Measurements from ENCODE around the gene RFK. TPM values are rescaled to one million over a fixed set of nuclear protein-coding genes. Genes with fewer than 3 reads are reported as not detected.
A peak's percentile ranks its signal among the peaks of the same experiment; 100 is the strongest.

The RFK gene
- total and polyA plus RNA-seq, 9 of the 15 experiments (the other 6 are each of a cell fraction or from before 2014, with no cell fraction given) = 3.8 to 51.1 (median 14.8) TPM

GRCh38 chr9:76353280-76353679 lies 40.9 kb downstream of the RFK start:
- H3K36me3 ChIP-seq (ENCODE audit: control insufficient read depth, insufficient read depth, low read length) = no peaks in the 10 kb centered on the region
- POLR2A ChIA-PET = interaction anchor here (1.0 kb wide), 1 partner anchor 10 kb away, joined by 3 read pairs; no protein-coding TSS in a partner anchor
- CTCF ChIA-PET (ENCODE audit: low intra/inter-chr PET ratio) = no interaction called here
- in situ Hi-C loops (cut with MboI) (no loop called here), intact Hi-C loops (cut with micrococcal nuclease) (no loop called here)
- FAIRE-seq = no peak
- no peaks in the 10 kb centered on the region for H3K79me2 ChIP-seq (ENCODE audit: control insufficient read depth, insufficient read depth, low read length)
- no peaks in the 10 kb centered on the region for H4K20me1 ChIP-seq (replicated peaks; ENCODE audit: control insufficient read depth, insufficient read depth, low read length)
- H3K27ac ChIP-seq (ENCODE audit: extremely low read depth, low read depth, low read length) = no peak overlapping the region
- peak; percentile 71 for ATAC-seq
- no peak overlapping the region for H2AFZ ChIP-seq (ENCODE audit: low read depth, low read length)
- no peak overlapping the region for H3K4me3 ChIP-seq
- BruUV-seq (replicated peaks) = no TSS peak
- peaks cover 0 to 12% of the 10 kb centered on the region in 2 experiments; a peak in 3 of 5 replicates for H3K4me1 ChIP-seq (replicated peaks in 1 of 2; ENCODE audit: control insufficient read depth in 2 of 2, insufficient read depth in 2 of 2, low read length in 2 of 2)
- no peaks in the 10 kb centered on the region for H3K9me1 ChIP-seq (ENCODE audit: control insufficient read depth, insufficient read depth, low read length)
- H3K4me2 ChIP-seq (ENCODE audit: insufficient read depth, low read length) = no peak overlapping the region
- H3K9me3 ChIP-seq (replicated peaks; ENCODE audit: control insufficient read depth, insufficient read depth, low read depth, low read length) = no peaks in the 10 kb centered on the region
- no peaks in the 10 kb centered on the region for H3K27me3 ChIP-seq (ENCODE audit: control insufficient read depth in 2 of 2, insufficient read depth in 2 of 2, low read length in 2 of 2)
- 18% methylated on average over 5 of the region's 5 CpGs for WGBS (ENCODE audit: insufficient coverage, low coverage, missing lambda C conversion rate)
- no peak overlapping the region for H3K9ac ChIP-seq (ENCODE audit: insufficient read depth in 1 of 2, low read depth in 2 of 2, low read length in 2 of 2)
- DNase-seq (ENCODE audit: extremely low read depth in 1 of 4, low spot score in 3 of 4) = peak in 1 of 4 experiments; percentile 12
- TF ChIP-seq ESRRA (IDR thresholded peaks at IDR 0.05; ENCODE audit: borderline replicate concordance, low read depth) = peak; percentile 94; the same call in 1 of the 2 replicates
- TF ChIP-seq MTA1 (IDR thresholded peaks at IDR 0.05; ENCODE audit: borderline replicate concordance) = no peak
- TF ChIP-seq ZBTB1 (CRISPR knock-in tag; IDR thresholded peaks at IDR 0.05; ENCODE audit: borderline replicate concordance, low read depth) = no peak
- 0 out of 4 replicates have a peak, but pooled peaks of 1 of the 2 experiments have one; percentile 27 for TF ChIP-seq ZNF318 (IDR thresholded peaks at IDR 0.05; ENCODE audit: borderline replicate concordance in 1 of 2, low read depth in 1 of 2)
- TF ChIP-seq CBX2 (IDR thresholded peaks at IDR 0.05; ENCODE audit: insufficient read depth, low read length, poor library complexity, severe bottlenecking) = no peak
- no peak for TF ChIP-seq FOXA1 (IDR thresholded peaks at IDR 0.05; ENCODE audit: borderline replicate concordance)
- TF ChIP-seq ZNF507 (tag; conservative IDR thresholded peaks at IDR 0.05) = no peak
- no peak for TF ChIP-seq USF1 (CRISPR knock-in tag; IDR thresholded peaks at IDR 0.05)
- TF ChIP-seq HES1 (IDR thresholded peaks at IDR 0.05; ENCODE audit: low read depth) = peak; percentile 90
- peak; percentile 33 for TF ChIP-seq FOSL1 (tag; conservative IDR thresholded peaks at IDR 0.05)
- TF ChIP-seq WHSC1 (IDR thresholded peaks at IDR 0.05; ENCODE audit: low read length) = no peak
- no peak for TF ChIP-seq OTX1 (CRISPR knock-in tag; IDR thresholded peaks at IDR 0.05)
